Psoas muscle (tissue), 8 donors: Measurements from ENCODE around the gene DOCK8. TPM values are rescaled to one million over a fixed set of nuclear protein-coding genes. Genes with fewer than 3 reads are reported as not detected.

Source experiments
- ATAC-seq, 4 donors: fragments of 200-7000 bp; cut with Tn5 transposase; one replicate each; pipeline ENCODE4 v1.9.1; 2020; ENCODE audit warnings: moderate library complexity in 3 of 4, mild to moderate bottlenecking in 2 of 4
- DNase-seq, 2 donors: peaks; one replicate each; pipeline ENCODE4 v3.0.0-alpha.2; 2020
- H3K27ac ChIP-seq: fragments of 200-600 bp; one replicate; pipeline ENCODE4 v1.8.0; 2022
- H3K27me3 ChIP-seq, 3 donors: fragments of 200-600 bp in 1 of 3; one replicate each; pipeline versions ENCODE4 v1.6.1 to v1.8.0; 2013 to 2022; ENCODE audit warnings: low read length in 2 of 3, mild to moderate bottlenecking in 2 of 3, moderate library complexity in 1 of 3; ENCODE audit not compliant: insufficient read depth in 3 of 3
- H3K36me3 ChIP-seq, 2 donors: fragments of 200-600 bp in 1 of 2; one replicate each; pipeline versions ENCODE4 v1.6.1 to v1.8.0; 2013 to 2022; ENCODE audit warnings: low read depth in 1 of 2, mild to moderate bottlenecking in 1 of 2, moderate library complexity in 1 of 2; ENCODE audit not compliant: insufficient read depth in 1 of 2
- H3K4me1 ChIP-seq: fragments of 200-600 bp; one replicate; pipeline ENCODE4 v1.8.0; 2022
- H3K4me3 ChIP-seq: fragments of 200-600 bp; one replicate; pipeline ENCODE4 v1.8.0; 2022; ENCODE audit warnings: mild to moderate bottlenecking
- H3K9me3 ChIP-seq: fragments of 200-600 bp; one replicate; pipeline ENCODE4 v1.8.0; 2022
- CTCF ChIP-seq: fragments of 200-600 bp; IDR thresholded peaks from one replicate; pipeline ENCODE4 v1.8.0; 2022; ENCODE audit warnings: antibody characterized with exemption
- WGBS, 3 donors: extraction: QIAGEN DNeasy Blood & Tissue Kit; methylation state at CpG; one replicate each; pipeline versions ENCODE4 v1.1.6 to v1.1.7; 2013; 5-methylcytosine and 5-hydroxymethylcytosine counted together
- intact Hi-C, 2 donors: fragments of 100-400 bp; cut with DNase I; formaldehyde crosslinking; loops; one replicate each; pipeline versions ENCODE4 v1.11.0 to v1.14.2; 2022
- polyA plus RNA-seq, 3 donors: library from polyadenylated mRNA; stranded (reverse); fragments of 200-250 nt; gene quantifications; one replicate each; pipeline ENCODE4 v1.2.3, GENCODE V29; 2013
- total RNA-seq, 4 donors: library from RNA; stranded (reverse); fragmentation: NEBNext Ultra II Directional in 2 of 4; extraction: Animal tissue kit (Norgen Biotek cat#: 25700) in 2 of 4; gene quantifications; one replicate each; pipeline versions ENCODE4 v1.2.1 to v1.2.4, GENCODE V29; 2021 to 2023
- donor health status: healthy with polysubstance abuse.
- donor health status: DM: no; HTN: no; CAD: no; lungs with moderate emphysema.
- donor health status: Bipolar disorder and iron deficiency.
- donor health status: healthy.
- donor health status: DM: yes; HTN: yes; CAD: no.
- donor health status: DM: no; HTN: no; CAD: no.
- donor health status: DM: no; HTN: no; CAD: no.
- donor health status: DM: yes; HTN: yes; CAD: no.

The DOCK8 gene
- total and polyA plus RNA-seq, 7 donors: 0.32 to 2.8 (median 2.0) TPM

- Histone ChIP-seq H3K27me3 (no peaks in the 10 kb centered on the region), H3K9me3 (no peaks in the 10 kb centered on the region), H3K4me3 (no peak overlapping the region), H3K27ac (no peak overlapping the region), H3K36me3 (no peaks in the 10 kb centered on the region), H3K4me1 (no peaks in the 10 kb centered on the region)
- intact Hi-C loops: no loop called here
- ATAC-seq: no peak
- no peak for DNase-seq
- TF ChIP-seq CTCF: no peak
- WGBS, 3 donors: 91 to 95% (median 95%) methylated on average over 15 of the region's 15 CpGs
These were observed 231.5 kb downstream of the DOCK8 start for GRCh38 chr9:446074-446699.

GRCh38 chr9:447230-448025 lies 232.8 kb downstream of the DOCK8 start:
- 60 to 80% (median 65%) methylated on average over 4 of the region's 4 CpGs for WGBS, 3 donors
- ATAC-seq (no peak), DNase-seq (no peak)

GRCh38 chr9:450057-450456 lies 235.4 kb downstream of the DOCK8 start:
- WGBS, 3 donors: 60 to 69% (median 64%) methylated on average over 2 of the region's 2 CpGs

More at GRCh38 chr9:447230-448025, 232.8 kb downstream of the DOCK8 start:
- H3K9me3 ChIP-seq: no peaks in the 10 kb centered on the region
- H3K4me1 ChIP-seq: no peaks in the 10 kb centered on the region
- H3K4me3 ChIP-seq: no peak overlapping the region
- H3K27me3 ChIP-seq: no peaks in the 10 kb centered on the region
- no peaks in the 10 kb centered on the region for H3K36me3 ChIP-seq
- no peak for TF ChIP-seq CTCF
- intact Hi-C loops: no loop called here
- H3K27ac ChIP-seq: no peak overlapping the region

DNA sequence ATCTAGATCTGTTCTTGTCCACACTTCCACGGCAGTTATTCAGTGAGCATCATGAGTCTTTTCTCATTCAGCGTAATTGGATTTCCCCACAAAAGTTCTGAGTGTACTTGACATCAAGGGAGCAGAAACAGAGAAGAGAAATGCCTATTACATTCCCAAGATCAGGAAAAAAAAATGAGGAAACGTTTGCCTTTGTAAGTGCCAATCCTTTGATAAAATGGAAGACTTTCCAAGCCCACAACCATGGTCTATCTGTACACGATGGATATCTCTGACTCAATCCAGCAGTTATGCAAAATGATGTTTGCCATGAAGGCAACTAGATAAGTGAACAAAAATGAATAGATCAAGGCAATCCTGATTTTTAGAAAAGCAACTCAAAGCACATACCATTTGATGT lies 235.9 kb downstream of the DOCK8 start:
- TF ChIP-seq CTCF: no peak
- WGBS, 3 donors: 80 to 86% (median 81%) methylated on average over 4 of the region's 4 CpGs
- H3K27me3 ChIP-seq: no peaks in the 10 kb centered on the region
- DNase-seq: no peak
- H3K9me3 ChIP-seq: no peaks in the 10 kb centered on the region
- ATAC-seq: no peak
- intact Hi-C loops: no loop called here
- H3K4me3 ChIP-seq: no peak overlapping the region
- no peaks in the 10 kb centered on the region for H3K36me3 ChIP-seq
- no peak overlapping the region for H3K27ac ChIP-seq
- no peaks in the 10 kb centered on the region for H3K4me1 ChIP-seq

More at GRCh38 chr9:450057-450456, 235.4 kb downstream of the DOCK8 start:
- Histone ChIP-seq H3K4me1 (no peaks in the 10 kb centered on the region), H3K27me3 (no peaks in the 10 kb centered on the region), H3K36me3 (no peaks in the 10 kb centered on the region), H3K9me3 (no peaks in the 10 kb centered on the region), H3K4me3 (no peak overlapping the region), H3K27ac (no peak overlapping the region)
- no peak for ATAC-seq
- TF ChIP-seq CTCF: no peak
- no peak for DNase-seq
- intact Hi-C loops: no loop called here
